ENCODE results near the gene HNRNPM.

DNA sequence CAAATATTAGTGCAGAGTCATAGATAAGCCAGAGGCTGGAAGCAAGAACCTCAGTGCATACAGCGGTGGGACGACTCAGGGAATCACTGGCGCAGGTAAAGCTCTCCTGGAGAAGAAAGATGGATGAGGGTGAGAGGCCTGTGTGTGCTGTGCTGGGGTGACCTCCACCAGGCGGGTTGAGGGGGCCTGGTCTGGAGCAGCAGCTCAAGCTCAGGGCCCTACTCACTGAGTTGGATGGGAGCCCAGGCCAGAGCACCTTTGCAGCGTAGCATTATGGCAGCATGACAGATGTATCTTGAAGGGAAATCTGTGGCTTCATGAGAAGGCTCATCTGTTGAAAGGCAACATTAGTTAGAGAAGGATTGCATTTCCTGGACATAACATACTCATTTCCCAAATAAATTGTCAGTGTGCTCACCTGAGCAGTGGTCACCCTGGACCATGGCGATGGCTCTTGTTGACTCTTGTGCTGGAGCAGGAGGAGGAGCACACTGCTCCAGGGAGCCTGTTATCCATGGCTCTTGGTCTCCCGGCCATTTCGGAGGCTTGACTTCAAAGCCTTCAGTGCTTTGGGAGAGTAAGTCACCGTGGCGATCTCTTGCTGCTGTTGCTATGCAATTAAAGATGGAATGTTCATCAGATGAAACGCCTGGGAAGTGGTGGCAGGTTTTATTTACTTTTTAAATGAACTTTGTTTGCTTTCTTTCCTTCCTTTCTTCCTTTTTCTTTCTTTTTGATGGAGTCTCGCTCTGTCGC lies 25.0 kb downstream of the HNRNPM start:
- TF ChIP-seq EZH2 (IDR thresholded peaks at IDR 0.05; ENCODE audit: borderline replicate concordance, insufficient read depth, low read depth, low read length, poor library complexity, severe bottlenecking) = no peak
- no peak for TF ChIP-seq CTCF (IDR thresholded peaks at IDR 0.05)

Measured in B cell (primary cell).